K562 (cell line): Measurements from ENCODE around the gene AFG1L. TPM values are rescaled to one million over a fixed set of nuclear protein-coding genes. Genes with fewer than 3 reads are reported as not detected.

ENCODE experiments used
- ATAC-seq: fragments of 200-7000 bp; cut with Tn5 transposase; 3 replicates; pipeline ENCODE4 v1.9.1; 2020; ENCODE audit warnings: moderate library complexity
- BruUV-seq: library from RNA; stranded (reverse); fragments of 400-500 nt; replicated peaks from 2 replicates; lab custom pipeline; 2021; lab: Mats Ljungman, UMichigan
- CTCF ChIA-PET: fragments of 300-600 bp; formaldehyde crosslinking; extraction: SDS; loops from one replicate; lab custom pipeline; 2021; ENCODE audit warnings: low intra/inter-chr PET ratio; lab: Yijun Ruan, JAX
- POLR2A ChIA-PET: fragments of 300-600, 350-650 bp; sonication (Branson Sonifier 250); formaldehyde crosslinking; extraction: SDS; loops from one replicate; lab custom pipeline; 2021; ENCODE audit warnings: antibody characterized with exemption, inconsistent platforms; lab: Yijun Ruan, JAX
- DNase-seq, 4 experiments: peaks; one replicate each; pipeline versions ENCODE4 v3.0.0 to v3.0.0-alpha.2; 2011 to 2018; ENCODE audit warnings: low spot score in 3 of 4, mixed read lengths in 3 of 4; ENCODE audit errors: extremely low read depth in 1 of 4
- FAIRE-seq: peaks from 2 replicates; lab custom pipeline; 2011; peaks lifted over from hg19 to GRCh38; lab: Jason Lieb, UNC
- H2AFZ ChIP-seq: 2 replicates; pipeline ENCODE4 v1.6.0; 2011; ENCODE audit warnings: low read depth, low read length, control low read depth, inconsistent platforms
- H3K27ac ChIP-seq: fragments of 200-600 bp; 3 replicates; pipeline ENCODE4 v1.8.0; 2011; ENCODE audit warnings: low read depth, mild to moderate bottlenecking, control low read depth, inconsistent platforms, low read length, moderate library complexity, mixed read lengths; ENCODE audit errors: extremely low read depth
- H3K27me3 ChIP-seq, 2 experiments: fragments of 300-600 bp in 1 of 2; 2 replicates in 1 of 2; 3 replicates in 1 of 2; pipeline versions ENCODE4 v1.6.0 to v1.8.0; 2011; ENCODE audit warnings: inconsistent platforms in 2 of 2, low read length in 2 of 2, mild to moderate bottlenecking in 1 of 2, mixed read lengths in 1 of 2, moderate library complexity in 1 of 2; ENCODE audit not compliant: control insufficient read depth in 2 of 2, insufficient read depth in 2 of 2
- H3K36me3 ChIP-seq: fragments of 300-600 bp; 3 replicates; pipeline ENCODE4 v1.8.0; 2011; ENCODE audit warnings: mild to moderate bottlenecking, low read length, inconsistent platforms; ENCODE audit not compliant: control insufficient read depth, insufficient read depth
- H3K4me1 ChIP-seq, 2 experiments: fragments of 200-600 bp in 1 of 2; replicated peaks in 1 of 2; 2 replicates in 1 of 2; 3 replicates in 1 of 2; pipeline versions ENCODE4 v1.5.1 to v1.8.0; 2011; ENCODE audit warnings: inconsistent platforms in 2 of 2, low read length in 2 of 2, mild to moderate bottlenecking in 1 of 2, mixed read lengths in 1 of 2, moderate library complexity in 1 of 2; ENCODE audit not compliant: control insufficient read depth in 2 of 2, insufficient read depth in 2 of 2
- H3K4me2 ChIP-seq: 2 replicates; pipeline ENCODE4 v1.6.1; 2011; ENCODE audit warnings: low read length, control low read depth, inconsistent platforms, mixed read lengths; ENCODE audit not compliant: insufficient read depth
- H3K4me3 ChIP-seq: fragments of 200-600 bp; sonication (generic), shearing (Covaris generic); 2 replicates; pipeline ENCODE4 v1.5.1; 2016; ENCODE audit warnings: control low read depth, inconsistent platforms
- H3K79me2 ChIP-seq: fragments of 200-600 bp; 3 replicates; pipeline ENCODE4 v1.8.0; 2011; ENCODE audit warnings: low read length, inconsistent platforms; ENCODE audit not compliant: control insufficient read depth, insufficient read depth
- H3K9ac ChIP-seq, 2 experiments: 2 replicates each; pipeline versions ENCODE4 v1.6.0 to v1.6.1; 2011; ENCODE audit warnings: low read depth in 2 of 2, low read length in 2 of 2, control low read depth in 1 of 2, inconsistent platforms in 1 of 2, mild to moderate bottlenecking in 1 of 2, mixed read lengths in 1 of 2; ENCODE audit not compliant: insufficient read depth in 1 of 2
- H3K9me1 ChIP-seq: one replicate; pipeline ENCODE4 v1.6.0; 2011; ENCODE audit warnings: inconsistent platforms, mild to moderate bottlenecking, low read length, moderate library complexity; ENCODE audit not compliant: control insufficient read depth, insufficient read depth
- H3K9me3 ChIP-seq: replicated peaks from 2 replicates; pipeline ENCODE4 v1.5.1; 2011; ENCODE audit warnings: low read depth, low read length, inconsistent platforms; ENCODE audit not compliant: control insufficient read depth, insufficient read depth
- H4K20me1 ChIP-seq: replicated peaks from 2 replicates; pipeline ENCODE4 v1.6.1; 2011; ENCODE audit warnings: low read length, inconsistent platforms, mixed read lengths; ENCODE audit not compliant: control insufficient read depth, insufficient read depth
- ARID2 ChIP-seq: fragments of 450-650 bp; IDR thresholded peaks from 2 replicates; pipeline ENCODE4 v1.6.1; 2017; ENCODE audit warnings: antibody characterized with exemption, mild to moderate bottlenecking
- DACH1 ChIP-seq: fragments of 450-650 bp; IDR thresholded peaks from 2 replicates; pipeline ENCODE4 v1.6.1; 2018; ENCODE audit not compliant: partially characterized antibody
- EHMT2 ChIP-seq: fragments of 450-650 bp; IDR thresholded peaks from 2 replicates; pipeline ENCODE4 v1.6.1; 2018; ENCODE audit warnings: antibody characterized with exemption
- GATA2 ChIP-seq: sonication (generic); formaldehyde crosslinking; IDR thresholded peaks from 2 replicates; pipeline ENCODE4 v1.4.0; 2020; ENCODE audit warnings: mild to moderate bottlenecking, missing genetic modification reagents
- HIVEP1 ChIP-seq: fragments of 250-450 bp; sonication (Bioruptor Pico); IDR thresholded peaks from 2 replicates; pipeline ENCODE4 v1.4.0; 2020; ENCODE audit warnings: mild to moderate bottlenecking
- L3MBTL2 ChIP-seq: fragments of 450-650 bp; IDR thresholded peaks from 2 replicates; pipeline ENCODE4 v1.6.1; 2016; ENCODE audit warnings: mild to moderate bottlenecking, moderate library complexity
- NR2C2 ChIP-seq, 2 experiments: fragments of 200-800 bp in 1 of 2; sonication (Bioruptor generic) in 1 of 2; sonication (generic) in 1 of 2; formaldehyde crosslinking in 1 of 2; IDR thresholded peaks; 2 replicates each; pipeline versions ENCODE4 v1.6.1 to v1.8.0; 2016 to 2022; ENCODE audit warnings: mild to moderate bottlenecking in 1 of 2, missing compliant biosample characterization in 1 of 2, missing genetic modification characterization in 1 of 2, missing genetic modification reagents in 1 of 2
- NRF1 ChIP-seq, 2 experiments: fragments of 450-650 bp; IDR thresholded peaks in 1 of 2; conservative IDR thresholded peaks in 1 of 2; 2 replicates each; pipeline ENCODE4 v1.6.1; 2014; ENCODE audit warnings: mild to moderate bottlenecking in 2 of 2
- PBX2 ChIP-seq, 2 experiments: IDR thresholded peaks in 1 of 2; conservative IDR thresholded peaks in 1 of 2; 2 replicates each; pipeline ENCODE4 v1.6.1; 2016; ENCODE audit warnings: low read depth in 2 of 2, mild to moderate bottlenecking in 1 of 2, missing compliant biosample characterization in 1 of 2, missing genetic modification characterization in 1 of 2, moderate library complexity in 1 of 2
- PHF8 ChIP-seq: fragments of 200-600 bp; sonication (generic); IDR thresholded peaks from 2 replicates; pipeline ENCODE4 v1.6.1; 2012; ENCODE audit warnings: mixed run types, mild to moderate bottlenecking, inconsistent platforms, low read length, moderate library complexity, borderline replicate concordance
- POLR2G ChIP-seq: fragments of 200-400 bp; formaldehyde crosslinking; IDR thresholded peaks from 2 replicates; pipeline ENCODE4 v1.6.1; 2017; ENCODE audit warnings: low read depth, mild to moderate bottlenecking, antibody characterized with exemption, low read length, moderate library complexity
- SRSF3 ChIP-seq: fragments of 200-400 bp; formaldehyde crosslinking; IDR thresholded peaks from 2 replicates; pipeline ENCODE4 v1.6.1; 2016; ENCODE audit warnings: mild to moderate bottlenecking, low read length, moderate library complexity; ENCODE audit not compliant: insufficient read depth
- STAT5A ChIP-seq: IDR thresholded peaks from 2 replicates; pipeline ENCODE4 v1.6.1; 2012; ENCODE audit warnings: low read length, inconsistent platforms, borderline replicate concordance
- ZC3H4 ChIP-seq: sonication (generic); formaldehyde crosslinking; IDR thresholded peaks from 2 replicates; pipeline ENCODE4 v1.9.0; 2021; ENCODE audit warnings: missing genetic modification reagents, borderline replicate concordance
- ZNF41 ChIP-seq: fragments of 250-450 bp; sonication (Bioruptor Pico); conservative IDR thresholded peaks from 2 replicates; pipeline ENCODE4 v1.4.0; 2020; ENCODE audit warnings: mild to moderate bottlenecking
- ZNF449 ChIP-seq: fragments of 250-450 bp; sonication (Bioruptor Pico); IDR thresholded peaks from 2 replicates; pipeline ENCODE4 v1.8.0; 2022; ENCODE audit warnings: moderate library complexity, mild to moderate bottlenecking, inconsistent platforms
- WGBS: fragments of 100-300 bp; shearing (Covaris generic); methylation state at CpG from one replicate; pipeline ENCODE4 v1.1.6; 2016; ENCODE audit warnings: low coverage, mixed read lengths; ENCODE audit not compliant: insufficient coverage; ENCODE audit errors: missing lambda C conversion rate; 5-methylcytosine and 5-hydroxymethylcytosine counted together
- in situ Hi-C: fragments of 300-500 bp; cut with MboI; formaldehyde crosslinking; loops from 4 replicates; pipeline ENCODE4 v1.15.0; 2018; ENCODE audit warnings: inconsistent platforms, mixed read lengths
- intact Hi-C: fragments of 100-400 bp; cut with micrococcal nuclease; formaldehyde crosslinking; loops from 2 replicates; pipeline ENCODE4 v1.14.2; 2022
- polyA plus RNA-seq, 8 experiments: library from polyadenylated mRNA; depleted of rRNA in 4 of 8; stranded (reverse) in 5 of 8; unstranded in 3 of 8; fragments of >200 nt; fragmentation: Nextera tagmentation in 2 of 8; fragmentation: Illumina TruSeq in 1 of 8; extraction: Ambion mirVana in 2 of 8; extraction: Trizol in 1 of 8; gene quantifications; 2 replicates each; pipeline versions ENCODE4 v1.2.1 to v1.2.3, GENCODE V29; 2011 to 2014; ENCODE audit warnings: inconsistent platforms in 1 of 8, missing spikeins in 1 of 8
- total RNA-seq, 7 experiments: library from RNA; depleted of rRNA in 6 of 7; stranded (reverse); fragments of >200 nt in 6 of 7; fragmentation: Illumina TruSeq in 2 of 7; extraction: Trizol in 2 of 7; gene quantifications; 2 replicates each; pipeline versions ENCODE4 v1.2.1 to v1.2.3, GENCODE V29; 2011 to 2021; ENCODE audit warnings: low replicate concordance in 1 of 7

The AFG1L gene
- total and polyA plus RNA-seq, 9 of the 15 experiments (the other 6 are each of a cell fraction or from before 2014, with no cell fraction given) = 2.2 to 15.5 (median 5.8) TPM

- TF ChIP-seq ZNF41 (CRISPR knock-in tag) (no peak), DACH1 (no peak), HIVEP1 (CRISPR knock-in tag) (no peak), ZC3H4 (CRISPR knock-in tag) (no peak), STAT5A (no peak), ARID2 (no peak), SRSF3 (no peak), NR2C2 (CRISPR knock-in tag; IDR thresholded peaks at IDR 0.05) (no peak), NR2C2 (tag; IDR thresholded peaks at IDR 0.05) (no peak), EHMT2 (no peak)
- TF ChIP-seq, all 486 proteins: peak for 0
Observed at GRCh38 chr6:108350528-108350927, 55.7 kb downstream of the AFG1L start (continued).

- Histone ChIP-seq H3K9me3 (no peaks in the 10 kb centered on the region), H3K27ac (no peak overlapping the region), H3K27me3 (no peaks in the 10 kb centered on the region), H3K36me3 (peaks cover 4% of the 10 kb centered on the region; the same call in 1 of the 3 replicates), H2AFZ (no peak overlapping the region), H3K4me3 (no peak overlapping the region), H3K9ac (no peak overlapping the region), H3K9me1 (no peaks in the 10 kb centered on the region), H4K20me1 (no peaks in the 10 kb centered on the region), H3K4me1 (no peaks in the 10 kb centered on the region), H3K79me2 (no peaks in the 10 kb centered on the region), H3K4me2 (no peak overlapping the region)
- FAIRE-seq = no peak
- no TSS peak for BruUV-seq
- intact Hi-C loops = no loop called here
- ChIA-PET POLR2A (interaction anchor here (0.6 kb wide), 1 partner anchor 50 kb away, joined by 3 read pairs; no protein-coding TSS in a partner anchor), CTCF (no interaction called here)
- ATAC-seq = no peak
- no peak for DNase-seq
- WGBS = 76% methylated on average over 1 of the region's 1 CpG
- in situ Hi-C loops = no loop called here
- TF ChIP-seq PBX2 (CRISPR knock-in tag; IDR thresholded peaks at IDR 0.05; ENCODE audit: low read depth) (no peak), PBX2 (tag; conservative IDR thresholded peaks at IDR 0.05; ENCODE audit: low read depth) (no peak), PHF8 (no peak), NRF1 (conservative IDR thresholded peaks at IDR 0.05 in 1 of 2, IDR thresholded peaks at IDR 0.05 in 1 of 2) (no peak), L3MBTL2 (no peak), ZNF449 (CRISPR knock-in tag) (no peak), GATA2 (CRISPR knock-in tag) (no peak), POLR2G (no peak)
Observed at GRCh38 chr6:108353853-108354252, 59.0 kb downstream of the AFG1L start.
